K562 treated with DMSO at 1 percent for 48 hours (cell line): ENCODE measurements around the gene PPP2R5D. TPM values are rescaled to one million over a fixed set of nuclear protein-coding genes. Genes with fewer than 3 reads are reported as not detected.

ENCODE experiments used
- total RNA-seq: library from RNA; unstranded; fragments of 300-600 nt; gene quantifications from 2 replicates; pipeline ENCODE4 v1.2.3, GENCODE V29; 2022; ENCODE audit warnings: low replicate concordance; ENCODE audit errors: extremely low read depth

The PPP2R5D gene
- total RNA-seq, result not detected in 2 replicates

GRCh38 chr6:42984001-42984923 lies at the start of gene PPP2R5D:
PPP2R5D (plus strand) TSS chr6:42984570; CDS start chr6:42984678, 108 bp downstream.

DNA sequence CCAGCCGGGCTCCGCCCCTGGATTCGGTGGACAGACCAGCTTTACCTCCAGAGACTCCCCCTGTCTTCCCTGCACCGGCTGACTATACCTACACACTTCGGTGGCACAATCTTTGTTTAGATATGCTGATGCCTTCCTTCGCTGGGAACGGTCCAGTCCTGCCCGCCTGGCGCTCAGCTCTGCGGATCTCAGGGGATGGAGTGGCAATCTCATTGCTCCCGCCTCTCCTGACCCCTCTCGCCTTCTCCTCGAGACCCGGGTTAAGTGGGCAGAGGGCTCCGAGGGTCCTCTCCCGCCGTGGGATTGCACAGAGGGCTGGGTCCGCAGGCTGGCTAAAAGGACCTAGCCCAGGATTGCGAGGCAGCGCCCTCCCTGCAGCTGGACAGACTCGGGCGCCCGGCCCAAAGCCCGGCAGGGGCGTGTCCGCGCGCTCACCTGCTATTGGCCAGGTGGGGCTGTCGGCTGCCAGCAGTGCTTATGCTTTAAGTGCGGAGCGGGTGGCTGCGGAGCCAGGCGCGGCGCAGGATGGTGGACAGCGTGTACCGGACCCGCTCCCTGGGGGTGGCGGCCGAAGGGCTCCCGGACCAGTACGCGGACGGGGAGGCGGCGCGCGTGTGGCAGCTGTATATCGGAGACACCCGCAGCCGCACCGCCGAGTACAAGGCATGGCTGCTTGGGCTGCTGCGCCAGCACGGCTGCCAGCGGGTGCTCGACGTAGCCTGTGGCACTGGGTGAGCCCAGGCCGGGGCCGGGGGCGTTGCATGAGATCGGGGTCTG lies 23.9 kb upstream of the PPP2R5D start, which contains the start of gene GNMT:
TSS of gene GNMT (plus strand) at position 512 of the 777 bp plus-strand sequence. CDS start at position 526, 14 bp downstream.

DNA sequence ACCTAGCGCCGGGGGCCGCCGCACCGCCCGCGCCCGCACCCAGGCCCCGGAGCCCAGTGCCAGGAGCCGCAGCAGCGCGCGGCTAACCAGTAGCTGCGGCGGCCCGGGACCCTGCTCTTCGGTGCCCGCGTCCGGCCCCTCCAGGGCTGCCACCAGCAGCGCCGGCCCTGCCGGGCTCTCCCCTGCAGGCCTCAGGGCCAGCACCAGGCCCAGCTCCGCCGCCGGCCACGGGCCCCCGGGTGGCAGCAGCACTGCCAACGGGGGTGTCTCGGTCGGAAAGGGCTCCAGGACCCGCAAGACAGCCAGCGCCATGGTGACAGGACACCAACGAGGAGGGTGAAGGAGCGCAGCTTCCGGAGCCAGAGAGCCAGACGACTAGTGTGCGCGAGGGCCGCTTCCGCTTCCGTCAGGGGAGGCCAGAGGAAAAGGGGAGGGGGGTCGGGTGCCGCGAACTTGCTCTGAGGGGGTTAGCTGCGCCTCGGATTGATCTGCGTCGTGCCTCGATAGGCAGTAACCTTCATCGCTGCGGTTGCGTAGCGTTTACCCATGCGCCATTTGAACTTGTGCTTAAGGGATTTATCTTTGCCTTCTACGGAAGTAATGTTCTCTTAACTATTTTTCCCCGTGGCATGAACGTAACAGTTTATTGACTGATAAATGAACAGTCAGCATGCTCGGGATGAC lies 5.4 kb upstream of the PPP2R5D start, which contains the start of gene PEX6:
TSS of gene PEX6 (minus strand) at position 343 of the 684 bp plus-strand sequence. CDS start at position 312, 31 bp downstream.

GRCh38 chr6:43013843-43014433 lies 29.6 kb downstream of the PPP2R5D start, which contains the start of the genes KLHDC3 and MEA1:
KLHDC3 (plus strand) TSS chr6:43014249; CDS start chr6:43017193, 2,944 bp downstream.
MEA1 (minus strand) TSS chr6:43013946; CDS start chr6:43013813, 133 bp downstream.

DNA sequence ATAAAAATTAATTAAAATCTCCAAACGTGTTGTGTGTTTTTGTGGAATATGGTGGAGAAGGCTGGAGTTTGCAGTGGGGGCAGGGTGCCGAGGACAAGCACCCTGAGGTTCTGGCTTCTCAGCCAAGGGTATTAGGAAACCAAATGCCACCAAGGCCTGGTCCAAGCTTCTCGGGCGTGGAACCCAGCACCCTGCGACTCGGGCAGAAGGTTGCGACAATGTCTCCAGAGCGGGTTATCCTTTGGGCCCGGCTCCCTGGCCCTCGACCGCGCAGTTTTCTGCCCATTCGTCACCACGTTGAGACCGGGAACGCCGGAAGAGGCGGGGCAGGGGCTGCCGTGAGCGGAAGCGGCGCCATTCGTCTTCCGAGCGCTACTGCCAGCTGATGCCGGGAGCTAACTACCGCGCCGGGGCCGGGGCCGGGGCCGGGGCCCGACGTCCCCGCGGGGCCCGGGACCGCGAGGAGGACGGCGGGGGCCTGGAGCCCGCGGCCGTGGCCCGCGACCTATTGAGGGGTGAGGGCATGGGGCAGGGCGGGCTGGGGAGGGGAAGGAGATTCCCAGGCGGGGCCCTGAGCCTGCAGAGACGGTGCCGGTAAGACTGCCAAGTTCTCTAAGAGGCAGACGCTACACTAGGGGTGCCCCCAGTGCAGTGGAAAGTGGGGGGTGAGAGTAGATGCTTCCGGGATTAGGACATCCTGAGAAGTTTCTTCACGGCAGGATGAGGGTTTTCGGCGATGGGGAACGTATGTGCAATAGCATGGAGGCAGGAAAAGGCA lies 37.1 kb downstream of the PPP2R5D start, which contains the start of gene RRP36:
TSS of gene RRP36 (plus strand) at position 354 of the 778 bp plus-strand sequence. CDS start at position 386, 32 bp downstream.

DNA sequence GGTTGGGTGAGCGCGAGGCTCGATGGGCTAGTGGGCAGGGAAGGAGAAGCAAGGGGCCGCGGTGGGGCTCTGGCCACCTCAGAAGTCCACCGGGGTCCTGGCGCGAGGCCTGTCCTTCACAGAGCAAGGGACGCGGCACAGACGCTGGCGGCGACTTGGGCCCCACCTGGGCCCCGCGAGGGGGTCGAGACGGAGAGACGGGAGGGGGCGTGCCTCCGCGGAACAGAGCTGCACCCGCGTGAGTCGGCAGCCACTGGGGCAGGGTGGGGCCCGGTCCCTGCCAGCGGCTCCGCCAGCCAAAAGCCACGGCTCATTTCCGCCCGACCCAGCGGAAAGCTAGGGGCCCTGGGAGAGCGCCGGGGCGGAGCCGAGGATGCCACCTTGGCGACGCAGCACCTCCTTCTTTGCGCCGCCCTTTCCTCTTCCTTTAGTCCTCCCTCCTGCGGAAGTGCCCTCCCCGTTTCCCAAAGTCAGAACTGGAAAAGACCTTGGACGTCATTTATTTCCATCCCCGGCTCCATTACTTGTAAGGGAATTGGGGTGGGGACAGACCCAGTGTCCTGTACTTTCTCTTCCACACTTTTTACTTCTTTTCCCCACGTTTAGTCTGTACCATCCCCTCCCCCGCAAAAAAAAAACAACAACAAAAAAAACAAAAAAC lies 69.3 kb downstream of the PPP2R5D start, which contains the start of gene CUL7:
TSS of gene CUL7 (minus strand) at position 307 of the 661 bp plus-strand sequence. CDS start 1,063 bp downstream, outside the sequence.

GRCh38 chr6:43059168-43060033 lies 75.0 kb downstream of the PPP2R5D start, which contains the start of the genes KLC4 and MRPL2:
KLC4 (plus strand) TSS chr6:43059631; CDS start chr6:43061336, 1,705 bp downstream.
MRPL2 (minus strand) TSS chr6:43059434; CDS start chr6:43059381, 53 bp downstream.

Other genes starting within 250 kb of the PPP2R5D start
- gene TBCC, start 238.5 kb upstream of the PPP2R5D start, total RNA-seq, result not detected in 2 replicates
- gene BICRAL, start 202.5 kb upstream of the PPP2R5D start, total RNA-seq, result not detected in 2 replicates
- gene RPL7L1, start 105.0 kb upstream of the PPP2R5D start, total RNA-seq, result not detected in 2 replicates
- not detected in 2 replicates for gene PTCRA, start 68.5 kb upstream of the PPP2R5D start, total RNA-seq
- not detected in 2 replicates for gene CNPY3, start 55.1 kb upstream of the PPP2R5D start, total RNA-seq
- gene GNMT, start 23.8 kb upstream of the PPP2R5D start, total RNA-seq, result not detected in 2 replicates
- gene PEX6, start 5.4 kb upstream of the PPP2R5D start, total RNA-seq, result not detected in 2 replicates
- gene MEA1, start 29.4 kb downstream of the PPP2R5D start, total RNA-seq, result not detected in 2 replicates
- not detected in 2 replicates for gene KLHDC3, start 29.7 kb downstream of the PPP2R5D start, total RNA-seq
- not detected in 2 replicates for gene RRP36, start 37.1 kb downstream of the PPP2R5D start, total RNA-seq
- not detected in 2 replicates for gene CUL7, start 69.3 kb downstream of the PPP2R5D start, total RNA-seq
- not detected in 2 replicates for gene MRPL2, start 74.9 kb downstream of the PPP2R5D start, total RNA-seq
- gene KLC4, start 75.1 kb downstream of the PPP2R5D start, total RNA-seq, result not detected in 2 replicates
- 95.7 TPM in 1 of 2 replicates, not detected in the other for gene PTK7, start 91.7 kb downstream of the PPP2R5D start, total RNA-seq
- not detected in 2 replicates for gene SRF, start 186.7 kb downstream of the PPP2R5D start, total RNA-seq
- not detected in 2 replicates for gene CUL9, start 197.6 kb downstream of the PPP2R5D start, total RNA-seq
- not detected in 2 replicates for gene DNPH1, start 244.9 kb downstream of the PPP2R5D start, total RNA-seq